ENCODE measurements around the gene CNNM3.
A peak's percentile ranks its signal among the peaks of the same experiment; 100 is the strongest.
"Not testable (repeated sequence)": the region's sequence is repeated elsewhere in the genome, so short reads cannot be mapped to it uniquely, and the experiment has no call there.

The CNNM3 gene

DNA sequence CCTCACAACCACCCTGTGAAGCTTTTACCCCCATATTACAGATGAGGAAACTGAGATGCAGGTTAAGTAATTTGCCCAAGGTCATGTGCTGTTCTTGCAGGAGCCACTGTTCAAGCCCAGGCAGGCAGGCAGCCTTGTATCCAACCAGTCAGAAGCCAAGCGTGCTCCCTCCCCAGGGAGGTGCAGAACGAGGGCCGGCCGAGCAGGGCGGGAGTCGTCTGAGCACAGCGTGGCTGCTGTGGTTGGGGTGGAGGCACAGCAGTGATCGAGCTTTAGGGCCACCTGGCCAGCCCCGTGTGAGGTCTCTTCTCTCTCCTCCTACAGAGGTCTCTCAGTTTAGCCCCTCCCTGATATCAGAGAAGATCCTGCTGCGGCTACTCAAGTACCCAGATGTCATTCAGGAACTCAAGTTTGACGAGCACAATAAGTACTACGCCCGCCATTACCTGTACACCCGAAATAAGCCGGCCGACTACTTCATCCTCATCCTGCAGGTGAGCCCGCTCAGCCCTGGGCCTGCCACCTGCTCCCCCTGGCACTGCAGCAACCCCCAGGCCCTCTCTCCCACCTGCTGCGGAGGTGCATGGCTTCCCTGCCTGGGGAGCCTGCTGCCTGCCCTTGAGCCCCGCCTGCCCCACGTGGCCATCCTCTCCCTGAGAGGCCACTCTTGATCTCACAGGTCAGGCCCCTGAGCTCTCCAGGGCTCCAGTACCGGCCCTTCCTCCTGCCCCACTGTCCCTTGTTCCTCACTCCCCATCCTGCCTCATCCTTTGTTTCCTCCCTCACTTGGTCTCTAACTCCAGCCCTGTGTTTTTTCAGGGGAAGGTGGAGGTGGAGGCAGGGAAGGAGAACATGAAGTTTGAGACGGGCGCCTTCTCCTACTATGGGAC lies 17.1 kb upstream of the CNNM3 start:
- no peak for FAIRE-seq
- DNase-seq (ENCODE audit: insufficient read length, low spot score), result no peak
- no peak for TF ChIP-seq SPI1 (IDR thresholded peaks at IDR 0.05; ENCODE audit: low read depth, low read length)
- no peak for TF ChIP-seq POLR2AphosphoS5 (IDR thresholded peaks at IDR 0.05; ENCODE audit: low read depth, low read length)

DNA sequence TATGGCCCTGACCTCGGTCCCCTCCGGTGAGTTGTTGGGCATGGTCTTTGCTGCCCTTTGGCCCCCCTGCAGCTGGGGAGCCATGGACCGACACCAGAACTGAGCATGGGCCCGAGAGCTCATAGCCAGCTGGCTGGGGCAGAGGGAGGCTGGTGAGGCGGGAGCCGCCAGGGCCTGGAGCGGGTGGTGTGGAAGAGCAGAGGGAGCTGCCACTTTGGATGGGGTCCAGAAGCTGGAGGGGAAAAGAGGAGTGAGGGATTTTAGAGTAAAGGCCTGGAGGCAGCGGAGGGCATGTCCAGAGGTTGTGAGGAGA lies 16.5 kb upstream of the CNNM3 start:
- TF ChIP-seq POLR2A (IDR thresholded peaks at IDR 0.05; ENCODE audit: low read depth, low read length) (no peak), POU2F2 (IDR thresholded peaks at IDR 0.05; ENCODE audit: low read depth, low read length) (no peak), POLR2AphosphoS5 (IDR thresholded peaks at IDR 0.05; ENCODE audit: low read depth, low read length) (no peak), TAF1 (IDR thresholded peaks at IDR 0.05; ENCODE audit: low read depth, low read length) (no peak), SPI1 (IDR thresholded peaks at IDR 0.05; ENCODE audit: low read depth, low read length) (no peak), PAX5 (IDR thresholded peaks at IDR 0.05; ENCODE audit: insufficient read depth, low read length, severe bottlenecking) (no peak)
- no peak for DNase-seq (ENCODE audit: insufficient read length, low spot score)
- FAIRE-seq, result no peak

DNA sequence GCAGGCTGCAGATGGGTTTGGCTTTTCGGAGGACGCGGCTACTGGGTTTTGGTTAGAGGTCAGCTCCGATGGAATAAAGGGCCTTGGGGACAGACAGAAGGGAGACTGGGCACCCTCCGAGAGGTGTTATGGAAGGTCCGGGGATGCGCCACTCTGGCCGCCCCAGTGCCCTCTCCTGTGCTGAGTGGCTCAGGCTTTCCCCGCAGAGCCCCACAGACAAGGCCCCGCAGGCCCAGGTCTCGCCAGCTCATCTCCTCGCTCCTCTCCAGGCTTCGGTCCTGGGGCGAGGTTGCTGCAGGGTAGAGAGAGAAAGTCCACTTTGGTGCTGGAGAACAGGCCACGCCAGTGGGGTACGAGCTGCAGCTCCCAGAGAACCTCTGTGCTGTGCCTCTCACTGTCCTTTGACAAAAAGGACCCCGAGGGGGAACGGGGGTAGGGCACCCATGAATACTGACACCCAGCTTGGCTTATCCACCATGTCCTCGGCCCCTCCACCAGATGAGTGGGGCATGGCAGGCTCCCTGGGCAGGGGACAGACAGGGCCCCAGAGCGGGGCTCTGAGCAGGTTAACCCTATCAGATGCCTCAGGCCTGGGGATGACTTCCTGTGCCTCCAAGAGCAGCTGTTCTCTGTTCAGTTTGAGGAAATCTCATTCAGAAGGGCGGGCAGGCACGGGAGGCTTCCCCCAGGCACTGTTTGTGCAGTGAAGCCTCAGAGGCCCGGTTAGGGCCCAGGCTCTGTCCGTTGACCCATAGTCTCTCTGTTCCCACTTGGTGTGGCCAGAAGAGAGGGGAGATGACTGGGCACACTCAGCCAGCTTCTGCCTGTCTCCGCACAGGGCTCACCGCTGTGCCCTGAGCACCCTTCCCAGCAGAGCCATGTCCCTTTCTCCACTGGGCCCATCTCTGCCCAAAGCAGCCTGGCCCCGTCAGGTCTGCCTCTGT lies 15.7 kb upstream of the CNNM3 start:
- FAIRE-seq, result no peak
- DNase-seq (ENCODE audit: insufficient read length, low spot score), result no peak
- TF ChIP-seq POU2F2 (IDR thresholded peaks at IDR 0.05; ENCODE audit: low read depth, low read length), result no peak
- no peak for TF ChIP-seq POLR2A (IDR thresholded peaks at IDR 0.05; ENCODE audit: low read depth, low read length)
- TF ChIP-seq POLR2AphosphoS5 (IDR thresholded peaks at IDR 0.05; ENCODE audit: low read depth, low read length), result no peak
- no peak for TF ChIP-seq PAX5 (IDR thresholded peaks at IDR 0.05; ENCODE audit: insufficient read depth, low read length, severe bottlenecking)
- TF ChIP-seq TAF1 (IDR thresholded peaks at IDR 0.05; ENCODE audit: low read depth, low read length), result no peak
- no peak for TF ChIP-seq SPI1 (IDR thresholded peaks at IDR 0.05; ENCODE audit: low read depth, low read length)

DNA sequence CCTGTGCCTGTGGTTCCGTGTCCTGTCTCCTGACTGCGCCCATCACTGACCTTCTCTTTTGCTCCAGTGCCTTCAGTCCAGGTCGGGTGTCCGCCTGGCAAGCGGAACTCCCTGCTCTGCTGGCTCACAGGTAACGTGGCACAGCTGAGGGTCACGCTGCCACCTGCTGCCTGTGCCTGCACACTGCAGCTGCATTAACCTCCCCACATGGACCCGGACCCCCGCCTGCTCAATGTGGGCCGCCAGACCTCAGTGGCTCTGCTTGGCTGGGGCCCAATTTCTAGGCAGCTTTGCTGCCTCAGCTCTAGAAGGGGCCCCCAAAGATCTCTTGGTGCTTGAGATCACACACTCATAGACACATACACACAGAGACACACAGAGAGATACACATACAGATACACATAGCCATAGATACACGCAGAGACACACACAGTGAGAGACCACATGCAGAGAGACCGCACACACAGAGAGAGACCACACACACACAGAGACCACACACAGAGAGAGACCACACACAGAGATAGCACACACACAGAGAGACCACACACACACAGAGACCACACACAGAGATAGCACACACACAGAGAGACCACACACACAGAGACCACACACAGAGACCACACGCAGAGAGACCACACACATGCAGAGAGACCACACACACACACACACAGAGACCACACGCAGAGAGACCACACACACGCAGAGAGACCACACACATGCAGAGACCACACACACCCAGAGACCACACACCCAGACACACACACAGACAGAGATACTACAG lies 14.9 kb upstream of the CNNM3 start:
- peak; percentile 99 for FAIRE-seq
- no peak for TF ChIP-seq POLR2A (IDR thresholded peaks at IDR 0.05; ENCODE audit: low read depth, low read length)
- no peak for TF ChIP-seq PAX5 (IDR thresholded peaks at IDR 0.05; ENCODE audit: insufficient read depth, low read length, severe bottlenecking)
- no peak for TF ChIP-seq POU2F2 (IDR thresholded peaks at IDR 0.05; ENCODE audit: low read depth, low read length)
- TF ChIP-seq SPI1 (IDR thresholded peaks at IDR 0.05; ENCODE audit: low read depth, low read length), result peak; percentile 58; the same call in 1 of the 2 replicates
- no peak for TF ChIP-seq POLR2AphosphoS5 (IDR thresholded peaks at IDR 0.05; ENCODE audit: low read depth, low read length)
- TF ChIP-seq TAF1 (IDR thresholded peaks at IDR 0.05; ENCODE audit: low read depth, low read length), result no peak
- peak; percentile 89 for DNase-seq (ENCODE audit: insufficient read length, low spot score)

DNA sequence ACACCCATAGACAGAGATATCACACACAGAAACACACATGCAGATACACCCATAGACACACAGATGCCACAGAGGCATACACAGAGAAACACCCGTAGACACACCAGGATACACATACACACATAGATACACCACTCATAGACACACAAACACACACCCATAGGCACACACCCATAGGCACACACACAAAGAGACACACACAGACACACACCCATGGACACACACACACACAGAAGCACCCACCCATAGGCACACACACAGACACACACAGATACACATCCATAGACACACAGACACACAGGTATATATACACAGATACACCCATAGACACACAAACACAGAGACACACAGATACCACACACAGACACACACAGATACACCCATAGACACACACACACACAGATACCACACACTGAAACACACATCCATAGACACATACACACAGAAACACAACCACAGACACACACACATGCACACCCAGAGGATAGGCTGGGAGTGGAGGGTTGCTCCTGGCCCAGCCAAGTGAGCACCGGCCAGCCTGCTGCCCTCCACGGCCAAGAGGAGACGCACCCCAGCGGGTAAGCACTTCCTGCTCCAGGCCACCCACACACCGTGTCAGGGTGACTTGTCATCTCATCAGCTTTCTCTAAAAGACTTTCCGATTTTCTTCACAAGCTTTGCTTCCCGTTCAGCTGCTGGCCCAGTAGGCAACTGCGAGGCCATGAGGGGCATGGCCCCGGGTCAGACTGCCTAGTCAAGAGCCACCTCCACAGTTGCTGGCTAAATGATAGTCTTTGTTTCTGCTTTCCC lies 14.1 kb upstream of the CNNM3 start:
- no peak for DNase-seq (ENCODE audit: insufficient read length, low spot score)
- no peak for TF ChIP-seq TAF1 (IDR thresholded peaks at IDR 0.05; ENCODE audit: low read depth, low read length)
- peak; percentile 36 for TF ChIP-seq SPI1 (IDR thresholded peaks at IDR 0.05; ENCODE audit: low read depth, low read length)
- no peak for FAIRE-seq

DNA sequence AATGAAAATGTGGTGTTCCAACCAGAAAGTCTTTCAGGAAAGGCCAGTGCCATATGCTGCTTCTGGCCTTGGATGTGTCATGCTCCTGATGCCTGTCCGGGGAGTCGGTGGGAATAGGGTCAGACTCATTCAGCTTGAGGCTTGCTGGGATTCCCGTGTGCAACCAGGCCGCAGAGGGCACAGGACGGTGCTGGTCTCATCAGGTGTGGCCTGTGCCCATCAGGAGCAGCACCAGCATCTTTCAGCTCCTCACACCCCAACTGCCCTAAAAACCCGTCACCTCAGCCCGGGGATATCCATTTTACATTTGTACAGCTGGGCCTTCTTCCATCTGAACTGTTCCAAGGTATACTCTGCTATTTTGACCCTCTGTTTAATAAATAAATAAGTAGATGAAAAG lies 13.3 kb upstream of the CNNM3 start:
- FAIRE-seq (no peak), DNase-seq (ENCODE audit: insufficient read length, low spot score) (no peak)
- TF ChIP-seq PAX5 (IDR thresholded peaks at IDR 0.05; ENCODE audit: insufficient read depth, low read length, severe bottlenecking) (no peak), POLR2AphosphoS5 (IDR thresholded peaks at IDR 0.05; ENCODE audit: low read depth, low read length) (no peak)

DNA sequence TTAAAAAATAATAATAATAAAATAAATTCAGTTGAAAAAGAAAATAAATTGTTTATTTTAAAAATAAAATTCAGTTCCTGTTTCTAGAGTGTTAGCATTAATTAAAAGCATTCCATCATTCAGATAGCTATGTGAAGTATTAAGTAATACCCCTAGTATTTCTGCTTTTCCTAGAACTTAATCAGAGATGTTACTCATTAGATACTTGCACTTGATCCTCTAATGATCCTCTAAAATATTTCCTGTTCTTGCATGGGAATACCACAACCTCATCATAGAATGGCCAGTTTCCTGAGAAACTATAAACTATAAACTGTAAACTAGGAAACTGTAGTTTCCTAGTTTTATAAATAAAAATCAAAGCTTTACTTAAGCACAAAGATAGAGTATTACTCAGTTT lies 11.1 kb upstream of the CNNM3 start:
- FAIRE-seq, result no peak

DNA sequence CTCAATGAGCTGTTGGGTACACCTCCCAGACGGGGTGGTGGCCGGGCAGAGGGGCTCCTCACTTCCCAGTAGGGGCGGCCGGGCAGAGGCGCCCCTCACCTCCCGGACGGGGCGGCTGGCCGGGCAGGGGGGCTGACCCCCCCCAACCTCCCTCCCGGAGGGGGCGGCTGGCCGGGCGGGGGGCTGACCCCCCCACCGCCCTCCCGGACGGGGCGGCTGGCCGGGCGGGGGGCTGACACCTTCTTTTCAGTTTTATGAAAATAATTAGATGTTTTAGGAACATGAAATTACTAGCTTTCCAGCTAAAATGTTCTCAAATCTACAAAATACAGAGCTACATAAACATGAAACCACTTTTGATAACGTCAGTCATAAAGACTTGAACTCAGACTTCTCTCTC lies 10.1 kb upstream of the CNNM3 start:
- not testable (repeated sequence) for FAIRE-seq

More for the DNA sequence above, 11.1 kb upstream of the CNNM3 start:
- TF ChIP-seq POLR2AphosphoS5 (IDR thresholded peaks at IDR 0.05; ENCODE audit: low read depth, low read length) (no peak), SPI1 (IDR thresholded peaks at IDR 0.05; ENCODE audit: low read depth, low read length) (no peak), POLR2A (IDR thresholded peaks at IDR 0.05; ENCODE audit: low read depth, low read length) (no peak), PAX5 (IDR thresholded peaks at IDR 0.05; ENCODE audit: insufficient read depth, low read length, severe bottlenecking) (no peak), TAF1 (IDR thresholded peaks at IDR 0.05; ENCODE audit: low read depth, low read length) (no peak), POU2F2 (IDR thresholded peaks at IDR 0.05; ENCODE audit: low read depth, low read length) (no peak)
- no peak for DNase-seq (ENCODE audit: insufficient read length, low spot score)

DNA sequence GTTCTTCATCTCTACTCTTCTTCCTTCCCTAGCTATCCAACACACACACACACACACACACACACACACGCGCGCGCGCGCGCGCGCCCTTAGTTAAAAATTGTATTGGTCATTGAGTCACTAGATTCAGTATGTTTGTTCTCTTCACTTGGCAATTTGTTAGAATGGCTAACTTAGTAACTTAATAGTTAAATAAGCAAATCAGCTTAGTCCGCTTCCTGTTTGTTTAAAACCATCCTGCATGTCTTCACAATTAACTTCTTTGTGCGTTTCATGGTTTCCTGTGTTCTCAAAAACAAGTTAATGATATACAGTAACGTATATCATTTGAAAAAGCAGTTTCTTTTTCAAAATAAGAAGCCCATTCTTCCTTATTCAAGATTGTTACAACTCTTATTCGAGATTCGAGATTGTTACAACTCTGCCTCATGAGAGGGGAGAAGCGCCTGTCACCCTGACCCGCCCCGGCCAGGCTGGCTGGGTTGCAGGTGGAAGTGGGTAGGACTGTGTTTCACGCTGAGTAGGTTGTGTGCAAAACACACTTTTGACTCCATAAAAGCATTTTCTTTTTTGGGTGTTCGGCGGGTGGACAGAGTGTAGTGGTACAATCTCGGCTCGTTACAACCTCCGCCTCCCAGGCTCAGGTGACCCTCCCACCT lies 9.5 kb upstream of the CNNM3 start:
- FAIRE-seq, result no peak
- TF ChIP-seq POLR2A (IDR thresholded peaks at IDR 0.05; ENCODE audit: low read depth, low read length) (no peak), POU2F2 (IDR thresholded peaks at IDR 0.05; ENCODE audit: low read depth, low read length) (no peak), TAF1 (IDR thresholded peaks at IDR 0.05; ENCODE audit: low read depth, low read length) (no peak), SPI1 (IDR thresholded peaks at IDR 0.05; ENCODE audit: low read depth, low read length) (no peak), PAX5 (IDR thresholded peaks at IDR 0.05; ENCODE audit: insufficient read depth, low read length, severe bottlenecking) (no peak), POLR2AphosphoS5 (IDR thresholded peaks at IDR 0.05; ENCODE audit: low read depth, low read length) (no peak)

More for the DNA sequence above, 10.1 kb upstream of the CNNM3 start:
- DNase-seq (ENCODE audit: insufficient read length, low spot score), result not testable (repeated sequence)

More for the DNA sequence above, 9.5 kb upstream of the CNNM3 start:
- no peak for DNase-seq (ENCODE audit: insufficient read length, low spot score)
